ENCODE data around the gene OR7D2. TPM values are rescaled to one million over a fixed set of nuclear protein-coding genes. Genes with fewer than 3 reads are reported as not detected.

OR7D2 gene
- total RNA-seq, 1 experiment from 2014 or later, result 0.07 TPM

DNA sequence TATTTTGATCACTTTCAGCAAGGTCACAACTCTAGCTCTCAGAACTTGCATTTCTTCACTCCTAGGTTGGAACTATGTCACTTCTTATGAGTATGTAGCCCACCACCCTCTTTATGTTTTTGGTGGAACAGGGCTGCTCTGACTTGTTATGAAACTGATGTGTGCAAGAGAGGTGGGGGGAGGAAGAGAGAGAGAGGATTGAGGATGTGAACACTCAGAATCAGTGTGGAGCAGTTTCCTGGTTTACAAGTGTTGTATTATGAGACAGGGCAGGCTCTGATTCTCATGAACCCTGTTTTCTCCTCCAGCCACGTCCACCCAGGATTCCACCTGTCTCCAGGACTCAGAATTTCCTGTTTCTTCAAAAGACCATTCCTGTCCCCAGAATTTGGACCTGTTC lies 22.5 kb upstream of the OR7D2 start:
- H3K4me3 ChIP-seq (replicated peaks in 1 of 2; ENCODE audit: low read depth in 1 of 2, low read length in 2 of 2), result no peak overlapping the region
- H3K9me3 ChIP-seq (ENCODE audit: control insufficient read depth in 1 of 2, insufficient read depth in 1 of 2, low read depth in 1 of 2, low read length in 2 of 2), result peaks cover 58 to 70% of the 10 kb centered on the region in 2 experiments; a peak in 3 of 4 replicates
- peaks cover 78% of the 10 kb centered on the region for H3K79me2 ChIP-seq (ENCODE audit: insufficient read depth, low read length)
- BruUV-seq (replicated peaks), result no TSS peak
- DNase-seq (ENCODE audit: low read depth, low spot score) (no peak), ATAC-seq (no peak)
- ChIA-PET CTCF (no interaction called here), POLR2A (no interaction called here), RAD21 (ENCODE audit: low non-redundant PET in 1 of 2, low total read pairs in 2 of 2, uncharacterized antibody in 2 of 2, unreplicated experiment in 2 of 2) (no interaction called here)
- H2AFZ ChIP-seq (ENCODE audit: low read depth, low read length, poor library complexity, severe bottlenecking), result no peak overlapping the region
- TF ChIP-seq RAD21 (IDR thresholded peaks at IDR 0.05; ENCODE audit: low read depth) (no peak), ELF1 (IDR thresholded peaks at IDR 0.05; ENCODE audit: borderline replicate concordance, low read depth) (no peak), FOSL1 (IDR thresholded peaks at IDR 0.05; ENCODE audit: low read depth) (no peak), EZH2phosphoT487 (IDR thresholded peaks at IDR 0.05; ENCODE audit: borderline replicate concordance) (no peak), JUND (IDR thresholded peaks at IDR 0.05) (no peak)
- TF ChIP-seq, protein P1, sequence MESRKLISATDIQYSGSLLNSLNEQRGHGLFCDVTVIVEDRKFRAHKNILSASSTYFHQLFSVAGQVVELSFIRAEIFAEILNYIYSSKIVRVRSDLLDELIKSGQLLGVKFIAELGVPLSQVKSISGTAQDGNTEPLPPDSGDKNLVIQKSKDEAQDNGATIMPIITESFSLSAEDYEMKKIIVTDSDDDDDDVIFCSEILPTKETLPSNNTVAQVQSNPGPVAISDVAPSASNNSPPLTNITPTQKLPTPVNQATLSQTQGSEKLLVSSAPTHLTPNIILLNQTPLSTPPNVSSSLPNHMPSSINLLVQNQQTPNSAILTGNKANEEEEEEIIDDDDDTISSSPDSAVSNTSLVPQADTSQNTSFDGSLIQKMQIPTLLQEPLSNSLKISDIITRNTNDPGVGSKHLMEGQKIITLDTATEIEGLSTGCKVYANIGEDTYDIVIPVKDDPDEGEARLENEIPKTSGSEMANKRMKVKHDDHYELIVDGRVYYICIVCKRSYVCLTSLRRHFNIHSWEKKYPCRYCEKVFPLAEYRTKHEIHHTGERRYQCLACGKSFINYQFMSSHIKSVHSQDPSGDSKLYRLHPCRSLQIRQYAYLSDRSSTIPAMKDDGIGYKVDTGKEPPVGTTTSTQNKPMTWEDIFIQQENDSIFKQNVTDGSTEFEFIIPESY (IDR thresholded peaks at IDR 0.05; ENCODE audit: extremely low read depth, insufficient replicate concordance, low read length), result no peak
- no peak overlapping the region for H3K27ac ChIP-seq (ENCODE audit: low read depth, low read length)
- H3K4me2 ChIP-seq (ENCODE audit: low read length), result no peak overlapping the region
- H3K4me1 ChIP-seq (ENCODE audit: control insufficient read depth in 1 of 2, insufficient read depth in 2 of 2, low read length in 2 of 2), result no peaks in the 10 kb centered on the region
- intact Hi-C loops (cut with micrococcal nuclease), result no loop called here
- no peaks in the 10 kb centered on the region for H3K9me2 ChIP-seq (ENCODE audit: insufficient read depth)
- H4K20me1 ChIP-seq (ENCODE audit: insufficient read depth), result no peaks in the 10 kb centered on the region
- H3K36me3 ChIP-seq (ENCODE audit: control insufficient read depth in 1 of 2, insufficient read depth in 2 of 2, low read length in 2 of 2), result peaks cover 45 to 80% of the 10 kb centered on the region in 2 experiments
- H3K27me3 ChIP-seq (ENCODE audit: insufficient read depth, low read length), result no peaks in the 10 kb centered on the region
- no peak overlapping the region for H3K9ac ChIP-seq (ENCODE audit: low read length)

DNA sequence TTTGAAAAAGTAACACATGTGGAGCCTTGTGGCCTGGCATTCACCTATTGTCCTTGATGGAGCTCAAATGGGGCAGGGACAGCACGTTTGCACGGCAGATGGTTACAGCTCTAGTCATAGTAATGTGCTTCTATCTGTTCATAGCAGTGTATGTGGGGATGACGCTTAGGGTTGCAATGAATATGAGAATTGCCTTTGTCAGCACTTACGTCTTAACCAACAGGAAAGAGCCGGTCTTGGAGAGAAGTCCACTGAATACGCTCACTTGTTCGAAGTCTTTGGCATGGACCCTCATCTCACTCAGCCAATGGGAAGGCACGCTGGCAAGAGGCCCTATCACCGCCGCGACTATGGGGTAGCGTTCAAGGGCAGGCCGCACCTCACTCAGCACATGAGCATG lies 18.9 kb upstream of the OR7D2 start:
- RAD21 ChIA-PET (ENCODE audit: low non-redundant PET in 1 of 2, low total read pairs in 2 of 2, uncharacterized antibody in 2 of 2, unreplicated experiment in 2 of 2), result no interaction called here
- TF ChIP-seq FOSL1 (IDR thresholded peaks at IDR 0.05; ENCODE audit: low read depth), result no peak
- TF ChIP-seq POLR2A (IDR thresholded peaks at IDR 0.05; ENCODE audit: borderline replicate concordance, extremely low read depth, insufficient read depth, insufficient read length), result no peak
- TF ChIP-seq ZNF274 (IDR thresholded peaks at IDR 0.05; ENCODE audit: low read depth, low read length), result no peak
- TF ChIP-seq, protein P2, sequence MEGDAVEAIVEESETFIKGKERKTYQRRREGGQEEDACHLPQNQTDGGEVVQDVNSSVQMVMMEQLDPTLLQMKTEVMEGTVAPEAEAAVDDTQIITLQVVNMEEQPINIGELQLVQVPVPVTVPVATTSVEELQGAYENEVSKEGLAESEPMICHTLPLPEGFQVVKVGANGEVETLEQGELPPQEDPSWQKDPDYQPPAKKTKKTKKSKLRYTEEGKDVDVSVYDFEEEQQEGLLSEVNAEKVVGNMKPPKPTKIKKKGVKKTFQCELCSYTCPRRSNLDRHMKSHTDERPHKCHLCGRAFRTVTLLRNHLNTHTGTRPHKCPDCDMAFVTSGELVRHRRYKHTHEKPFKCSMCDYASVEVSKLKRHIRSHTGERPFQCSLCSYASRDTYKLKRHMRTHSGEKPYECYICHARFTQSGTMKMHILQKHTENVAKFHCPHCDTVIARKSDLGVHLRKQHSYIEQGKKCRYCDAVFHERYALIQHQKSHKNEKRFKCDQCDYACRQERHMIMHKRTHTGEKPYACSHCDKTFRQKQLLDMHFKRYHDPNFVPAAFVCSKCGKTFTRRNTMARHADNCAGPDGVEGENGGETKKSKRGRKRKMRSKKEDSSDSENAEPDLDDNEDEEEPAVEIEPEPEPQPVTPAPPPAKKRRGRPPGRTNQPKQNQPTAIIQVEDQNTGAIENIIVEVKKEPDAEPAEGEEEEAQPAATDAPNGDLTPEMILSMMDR (IDR thresholded peaks at IDR 0.05 in 2 of 3, conservative IDR thresholded peaks at IDR 0.05 in 1 of 3; ENCODE audit: borderline replicate concordance in 1 of 3, insufficient read depth in 1 of 3, low read depth in 2 of 3, low read length in 2 of 3), result no peak
- no peak for TF ChIP-seq POLR2AphosphoS5 (IDR thresholded peaks at IDR 0.05; ENCODE audit: low read depth, low read length)
- TF ChIP-seq EGR1 (IDR thresholded peaks at IDR 0.05; ENCODE audit: low read depth), result no peak
- no peak for TF ChIP-seq ELF1 (IDR thresholded peaks at IDR 0.05; ENCODE audit: borderline replicate concordance, low read depth)
- no peak for TF ChIP-seq RAD21 (IDR thresholded peaks at IDR 0.05; ENCODE audit: low read depth)
- TF ChIP-seq SP1 (IDR thresholded peaks at IDR 0.05; ENCODE audit: low read depth), result no peak
- TF ChIP-seq CBX3 (IDR thresholded peaks at IDR 0.05; ENCODE audit: low read depth), result no peak
- TF ChIP-seq JUND (IDR thresholded peaks at IDR 0.05), result no peak
- no peak for TF ChIP-seq EZH2 (IDR thresholded peaks at IDR 0.05)
- no peak for TF ChIP-seq YY1 (IDR thresholded peaks at IDR 0.05; ENCODE audit: extremely low read depth, insufficient replicate concordance, low read depth, low read length)

More for the DNA sequence above, 18.9 kb upstream of the OR7D2 start:
- Histone ChIP-seq H3K4me1 (ENCODE audit: control insufficient read depth in 1 of 2, insufficient read depth in 2 of 2, low read length in 2 of 2) (no peaks in the 10 kb centered on the region), H3K36me3 (ENCODE audit: control insufficient read depth in 1 of 2, insufficient read depth in 2 of 2, low read length in 2 of 2) (peaks cover 63 to 84% of the 10 kb centered on the region in 2 experiments), H3K27me3 (ENCODE audit: insufficient read depth, low read length) (no peaks in the 10 kb centered on the region), H3K9ac (ENCODE audit: low read length) (no peak overlapping the region), H3K79me2 (ENCODE audit: insufficient read depth, low read length) (peaks cover 56% of the 10 kb centered on the region), H3K9me3 (ENCODE audit: control insufficient read depth in 1 of 2, insufficient read depth in 1 of 2, low read depth in 1 of 2, low read length in 2 of 2) (peaks cover 47 to 63% of the 10 kb centered on the region in 2 experiments; a peak in 3 of 4 replicates), H4K20me1 (ENCODE audit: insufficient read depth) (no peaks in the 10 kb centered on the region), H3K9me2 (ENCODE audit: insufficient read depth) (no peaks in the 10 kb centered on the region), H2AFZ (ENCODE audit: low read depth, low read length, poor library complexity, severe bottlenecking) (no peak overlapping the region), H3K4me2 (ENCODE audit: low read length) (no peak overlapping the region), H3K4me3 (replicated peaks in 1 of 2; ENCODE audit: low read depth in 1 of 2, low read length in 2 of 2) (no peak overlapping the region), H3K27ac (ENCODE audit: low read depth, low read length) (no peak overlapping the region)
- DNase-seq (ENCODE audit: low read depth, low spot score) (no peak), ATAC-seq (no peak)
- POLR2A ChIA-PET, result no interaction called here
- BruUV-seq (replicated peaks), result no TSS peak
- intact Hi-C loops (cut with micrococcal nuclease), result no loop called here
- CTCF ChIA-PET, result no interaction called here

All from HCT116 (cell line).